Activated T-cell treated with anti-CD3 and anti-CD28 coated beads for 48 hours (primary cell): Measurements from ENCODE around the gene MILR1.
A peak's percentile ranks its signal among the peaks of the same experiment; 100 is the strongest.
"Not testable (repeated sequence)": the region's sequence is repeated elsewhere in the genome, so short reads cannot be mapped to it uniquely, and the experiment has no call there.

Experiments
- DNase-seq: peaks from one replicate; pipeline ENCODE4 v3.0.0-alpha.2; 2020; ENCODE audit warnings: low read depth

MILR1 gene

DNA sequence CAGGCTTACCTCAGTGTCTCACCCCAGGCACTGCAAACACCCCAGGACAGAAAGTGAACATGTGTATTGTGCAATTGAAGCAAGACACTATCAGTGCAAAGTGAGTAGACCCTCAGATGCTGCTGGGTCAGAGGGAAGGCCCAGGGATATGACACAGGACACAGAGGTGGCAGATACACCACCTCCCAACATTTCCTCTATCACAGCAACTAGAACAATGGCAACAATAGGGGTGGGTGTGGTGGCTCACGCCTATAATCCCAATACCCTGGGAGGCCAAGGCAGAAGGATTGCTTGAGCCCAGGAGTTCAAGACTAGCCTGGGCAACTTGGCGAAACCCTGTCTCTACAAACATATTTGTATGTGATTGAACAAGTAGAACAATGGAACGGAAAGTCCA is 22.5 kb downstream of the MILR1 start:
- no peak for DNase-seq

GRCh38 chr17:64472564-64472963 is 23.6 kb downstream of the MILR1 start:
- no peak for DNase-seq

DNA sequence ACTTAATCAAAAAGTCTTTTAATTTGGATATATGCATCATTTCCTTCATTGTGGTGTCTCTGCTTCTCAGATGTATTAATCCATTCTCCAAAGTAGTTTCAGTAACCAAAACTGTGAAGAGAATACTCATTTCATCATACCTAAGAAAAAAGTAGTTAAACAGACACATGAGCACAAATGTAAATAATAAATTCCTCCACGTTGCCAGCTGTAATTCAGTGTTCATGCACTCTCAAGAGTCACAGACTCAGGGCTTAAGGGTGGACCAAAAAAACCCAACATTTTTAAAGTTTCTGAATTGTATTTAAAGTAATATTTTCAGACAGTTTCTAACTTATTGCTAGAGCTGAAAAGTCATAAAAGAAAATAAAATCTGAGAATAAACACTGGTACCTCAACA is 28.9 kb downstream of the MILR1 start:
- DNase-seq, result no peak

DNA sequence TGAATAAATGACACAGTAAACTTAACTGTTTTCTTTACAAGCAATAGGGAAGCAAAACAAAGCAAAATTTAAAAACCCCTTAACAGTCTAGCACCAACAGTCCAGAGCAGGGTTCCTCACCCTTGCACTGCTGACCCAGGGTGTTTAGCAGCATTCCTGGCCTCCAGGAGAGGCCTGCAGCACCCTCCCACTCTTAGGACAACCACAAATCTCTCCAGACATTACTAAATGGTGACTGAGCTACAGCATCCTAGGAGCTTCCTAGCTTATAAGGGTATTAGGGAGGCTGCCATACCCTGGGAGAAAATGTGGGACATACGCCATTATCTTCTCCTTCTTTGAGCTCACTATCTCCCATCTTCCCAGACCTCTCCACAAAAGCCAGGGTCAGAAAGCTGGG is 32.0 kb downstream of the MILR1 start:
- DNase-seq, result no peak

GRCh38 chr17:64484380-64484779 is 35.5 kb downstream of the MILR1 start:
- no peak for DNase-seq

- no peak for DNase-seq
These were observed 39.4 kb downstream of the MILR1 start for GRCh38 chr17:64488301-64488700.

DNA sequence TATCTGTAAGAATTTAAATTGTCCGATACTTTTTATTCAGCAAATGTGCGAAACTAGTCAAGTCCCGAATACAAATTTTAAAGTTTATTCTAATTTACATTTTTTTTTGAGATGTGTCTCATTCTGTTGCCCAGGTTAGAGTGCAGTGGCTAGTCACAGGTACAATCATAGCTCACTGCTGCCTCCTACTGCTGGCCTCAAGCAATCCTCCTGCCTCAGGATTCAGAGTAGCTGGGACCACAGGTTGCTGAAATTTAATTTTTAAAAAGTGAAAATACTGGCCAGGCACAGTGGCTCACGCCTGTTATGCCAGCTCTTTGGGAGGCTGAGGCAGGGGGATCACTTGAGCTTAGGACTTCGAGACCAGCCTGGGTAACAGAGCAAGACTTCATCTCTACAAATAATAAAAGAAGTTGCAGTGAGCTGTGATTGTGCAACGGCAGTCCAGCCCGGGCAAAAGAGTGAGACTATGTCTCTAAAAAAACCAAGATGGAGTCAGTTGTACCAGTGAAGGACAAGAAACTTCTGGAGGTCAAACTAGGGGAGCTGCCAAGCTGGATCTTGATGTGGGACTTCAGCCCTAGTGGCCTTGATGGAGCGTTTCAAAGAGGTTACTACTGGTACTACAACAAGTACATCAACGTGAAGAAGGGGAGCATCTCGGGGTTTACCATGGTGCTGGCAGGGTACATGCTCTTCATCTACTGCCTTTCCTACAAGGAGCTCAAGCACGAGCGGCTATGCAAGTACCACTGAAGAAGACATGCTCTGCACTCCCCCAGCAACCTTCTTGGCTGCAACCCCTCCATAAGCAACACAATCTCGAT is 42.3 kb downstream of the MILR1 start:
- peak; percentile 42 for DNase-seq

- DNase-seq, result no peak
These were observed 43.1 kb downstream of the MILR1 start for GRCh38 chr17:64491994-64492393.

DNA sequence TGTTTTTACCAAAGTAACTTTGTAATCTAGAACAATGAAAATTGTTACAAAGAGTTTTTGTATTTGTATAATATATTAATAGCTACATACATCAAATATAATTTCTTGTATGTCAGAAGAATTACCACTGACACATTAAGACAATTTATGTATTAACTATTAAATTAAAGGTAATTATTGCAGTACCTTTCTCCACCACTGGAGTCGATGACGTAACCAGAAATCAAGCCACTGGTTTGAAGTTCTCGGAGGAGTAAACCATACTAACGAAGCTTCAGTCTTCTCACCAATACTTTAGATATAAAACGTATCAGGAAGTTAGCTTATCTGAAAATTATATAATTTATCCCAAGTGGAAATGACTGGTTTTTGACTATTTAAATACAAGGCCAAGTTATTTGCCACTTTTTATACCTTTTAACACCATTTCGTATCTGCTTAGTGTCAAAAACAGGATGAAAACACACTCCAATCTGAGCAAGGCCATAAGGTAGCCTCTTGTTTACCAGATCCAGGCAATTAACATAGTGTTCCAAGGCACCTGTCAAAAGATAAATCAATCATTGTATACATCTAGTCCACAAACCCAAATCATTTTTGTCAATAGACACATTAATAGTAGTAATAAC is 43.7 kb downstream of the MILR1 start:
- DNase-seq, result no peak

- DNase-seq, result no peak
These were observed 45.2 kb downstream of the MILR1 start for GRCh38 chr17:64494121-64494520.

GRCh38 chr17:64495300-64495699 is 46.4 kb downstream of the MILR1 start:
- not testable (repeated sequence) for DNase-seq

DNA sequence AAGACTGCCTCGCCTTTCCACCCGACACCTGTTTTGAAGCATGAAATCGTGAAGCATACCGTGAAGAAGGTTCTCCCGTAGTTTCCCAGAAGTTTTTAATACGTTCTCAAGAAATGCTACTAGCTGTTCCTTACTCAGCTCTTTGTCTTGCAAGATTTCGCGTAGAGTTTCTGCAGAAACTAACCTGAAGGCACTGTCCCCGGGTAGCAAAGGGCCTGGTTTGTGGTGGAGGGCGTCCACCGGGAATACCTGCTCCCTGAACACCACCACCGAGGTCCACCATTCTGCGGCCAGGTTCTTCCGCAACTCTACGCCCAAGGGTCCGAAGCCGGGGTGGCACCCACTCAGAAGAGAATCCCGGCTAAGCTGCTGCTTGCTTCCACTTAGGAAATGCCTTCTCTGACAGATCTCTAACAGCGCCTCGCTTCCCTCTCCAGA is 47.5 kb downstream of the MILR1 start:
- DNase-seq, result no peak

- DNase-seq, result peak; percentile 95
These were observed 48.1 kb downstream of the MILR1 start, which contains the start of gene POLG2 for GRCh38 chr17:64496786-64497564. Gene POLG2 (minus strand): TSS chr17:64497054. CDS start chr17:64496968, 86 bp downstream.

DNA sequence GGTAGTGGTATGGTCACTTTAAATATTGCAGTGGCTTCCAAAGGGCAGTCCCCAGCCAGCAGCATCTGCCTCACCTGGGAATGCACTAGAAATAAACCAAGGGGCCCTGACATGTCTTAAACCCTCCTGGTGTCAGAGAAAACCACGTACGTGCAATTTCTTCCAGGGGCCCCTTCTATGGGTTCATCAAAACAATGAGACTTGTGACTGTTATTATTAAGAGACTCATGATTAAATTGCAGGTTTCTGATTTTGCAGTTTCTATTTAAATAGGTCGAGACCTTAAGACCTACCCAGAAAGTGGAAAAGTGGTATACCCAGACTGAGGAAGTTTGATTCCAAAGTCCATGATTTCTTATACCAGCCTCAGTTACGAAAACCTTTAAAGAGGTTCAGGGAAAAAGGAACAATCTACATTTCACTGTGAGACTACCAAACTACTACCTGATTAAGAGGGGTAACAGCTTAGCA is 48.7 kb downstream of the MILR1 start:
- DNase-seq, result no peak

GRCh38 chr17:64498308-64499203 is 49.6 kb downstream of the MILR1 start:
- DNase-seq, result no peak

- DNase-seq, result no peak
These were observed 51.0 kb downstream of the MILR1 start for GRCh38 chr17:64499805-64500486.

DNA sequence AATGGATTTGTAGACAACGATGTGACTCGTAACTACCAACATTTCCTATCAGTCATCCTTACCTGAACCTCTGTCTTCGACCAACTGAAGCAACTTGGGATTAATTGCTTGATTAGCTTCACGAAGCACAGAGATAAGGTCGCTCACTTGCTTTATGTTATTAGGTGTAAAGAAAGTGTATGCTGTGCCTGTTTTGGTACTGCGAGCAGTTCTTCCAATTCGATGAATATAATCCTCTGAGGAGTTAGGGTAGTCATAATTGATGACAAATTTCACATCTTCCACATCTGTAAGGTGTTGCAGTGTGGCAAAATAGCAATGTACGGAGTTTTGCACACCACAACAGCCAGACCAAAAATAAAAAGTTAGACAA is 51.6 kb downstream of the MILR1 start:
- DNase-seq, result no peak

DNA sequence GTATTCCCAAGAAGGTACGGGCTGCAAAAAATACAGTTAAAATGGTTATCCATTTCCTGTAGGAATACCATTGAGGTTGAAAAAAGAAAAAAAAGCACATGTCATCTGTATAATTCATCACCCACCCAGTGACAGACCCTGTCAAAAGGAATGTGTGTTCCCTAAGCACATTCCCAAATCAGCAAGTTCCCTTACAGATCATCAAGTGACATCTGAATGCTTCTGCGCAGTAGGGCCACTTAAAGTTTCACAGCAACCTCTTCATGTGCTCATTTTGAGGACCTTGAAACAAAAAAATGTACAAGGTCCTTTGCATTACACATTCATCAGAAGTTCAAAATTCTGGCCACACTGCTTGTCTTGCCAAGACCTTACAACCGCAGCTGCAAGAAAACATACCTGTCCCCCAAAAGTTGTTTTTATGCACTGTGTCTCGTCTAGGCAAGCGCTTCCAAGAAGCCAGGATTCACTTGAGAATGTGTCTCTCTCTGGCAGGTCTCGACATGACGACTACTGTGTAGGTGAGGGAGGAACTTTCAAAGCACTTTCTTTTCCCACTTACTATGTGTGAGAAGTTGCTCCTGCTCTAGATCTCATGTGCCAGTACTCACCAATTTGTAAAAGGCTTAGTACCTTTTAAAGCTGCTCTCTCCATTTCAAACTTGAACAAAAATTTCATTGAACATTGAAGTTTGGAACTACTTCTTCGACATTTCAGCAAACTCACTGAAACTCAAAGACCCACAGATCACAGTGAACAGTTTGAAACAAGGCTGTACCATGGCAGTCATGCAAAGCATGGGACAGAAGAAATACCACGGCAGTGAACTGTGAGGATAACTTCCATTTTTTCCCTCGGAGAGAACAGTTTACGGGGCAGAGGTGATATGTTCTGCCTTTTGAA is 52.2 kb downstream of the MILR1 start:
- DNase-seq, result no peak

GRCh38 chr17:64502021-64502420 is 53.1 kb downstream of the MILR1 start:
- no peak for DNase-seq

DNA sequence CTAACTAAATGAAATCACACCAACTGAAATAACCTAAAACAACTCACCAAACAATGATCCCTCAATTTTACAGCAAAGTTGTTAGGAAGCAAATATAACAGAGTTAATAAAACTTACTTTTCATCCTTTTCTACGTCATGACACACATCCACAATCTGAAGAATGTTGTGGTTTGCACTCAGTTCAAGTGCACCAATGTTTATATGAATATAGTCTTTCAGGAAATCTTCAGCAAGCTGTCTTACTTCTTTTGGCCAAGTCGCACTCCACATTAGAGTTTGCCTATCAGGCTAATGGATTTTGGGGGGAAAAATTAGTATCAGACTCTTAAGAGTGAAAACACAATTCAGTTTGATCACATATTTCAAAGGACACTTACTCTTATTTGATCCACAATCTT is 53.9 kb downstream of the MILR1 start:
- DNase-seq, result no peak
